Fibroblast of villous mesenchyme (primary cell): ENCODE data around the gene TRPM6. TPM values are rescaled to one million over a fixed set of nuclear protein-coding genes. Genes with fewer than 3 reads are reported as not detected.

ENCODE experiments used
- DNase-seq: peaks from one replicate; pipeline ENCODE4 v3.0.0-alpha.2; 2010; ENCODE audit warnings: low read depth
- H3K4me3 ChIP-seq: 2 replicates; pipeline ENCODE4 v1.5.1; 2011; ENCODE audit warnings: low read depth, mild to moderate bottlenecking, low read length
- total RNA-seq: library from RNA; depleted of rRNA; stranded (reverse); fragments of >200 nt; gene quantifications from 2 replicates; pipeline ENCODE4 v1.2.3, GENCODE V29; 2012
- TF ChIP-seq, protein P1 (sequence below): IDR thresholded peaks from 2 replicates; pipeline ENCODE4 v1.5.1; 2012; ENCODE audit warnings: low read depth, mild to moderate bottlenecking, low read length; ENCODE audit not compliant: insufficient read depth

Gene TRPM6
- total RNA-seq, 1 donor: under 0.01 TPM

DNA sequence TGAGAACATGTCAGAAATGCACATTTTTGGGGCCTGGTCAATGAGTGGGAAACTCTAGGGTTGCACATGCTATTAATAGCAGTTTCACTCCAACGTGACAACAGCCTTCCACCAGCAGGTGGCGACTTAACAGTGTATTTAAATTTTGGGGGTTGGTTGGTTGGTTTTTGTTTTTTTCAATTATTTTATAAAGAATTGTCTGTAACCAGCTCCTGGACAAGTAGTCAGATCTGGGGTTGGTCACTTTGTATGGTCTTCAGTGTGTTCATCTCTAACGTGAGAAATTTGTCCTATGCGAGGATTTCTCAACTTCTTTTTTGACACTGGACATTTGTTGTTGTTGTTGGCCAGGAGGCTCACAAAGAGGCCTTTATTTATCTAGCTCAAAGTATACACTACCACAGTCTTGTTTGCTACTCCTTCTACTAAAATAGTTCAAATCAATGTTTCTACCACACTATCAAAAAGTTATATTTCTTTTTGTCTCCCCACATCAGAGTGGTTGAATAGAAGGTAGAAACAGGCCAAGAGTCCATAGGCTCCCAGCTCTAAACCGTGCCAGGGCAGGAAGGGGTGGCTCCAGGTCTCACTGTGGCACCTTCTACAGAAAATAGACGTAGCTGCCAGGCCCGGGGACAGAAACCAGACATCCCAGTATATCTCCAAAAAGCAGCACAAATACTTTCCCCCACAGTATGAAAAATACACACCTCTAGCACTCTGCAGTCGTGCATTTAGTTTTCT lies 110.4 kb downstream of the TRPM6 start:
- no peak overlapping the region for H3K4me3 ChIP-seq
- DNase-seq: peak; percentile 60
- TF ChIP-seq, protein P1, sequence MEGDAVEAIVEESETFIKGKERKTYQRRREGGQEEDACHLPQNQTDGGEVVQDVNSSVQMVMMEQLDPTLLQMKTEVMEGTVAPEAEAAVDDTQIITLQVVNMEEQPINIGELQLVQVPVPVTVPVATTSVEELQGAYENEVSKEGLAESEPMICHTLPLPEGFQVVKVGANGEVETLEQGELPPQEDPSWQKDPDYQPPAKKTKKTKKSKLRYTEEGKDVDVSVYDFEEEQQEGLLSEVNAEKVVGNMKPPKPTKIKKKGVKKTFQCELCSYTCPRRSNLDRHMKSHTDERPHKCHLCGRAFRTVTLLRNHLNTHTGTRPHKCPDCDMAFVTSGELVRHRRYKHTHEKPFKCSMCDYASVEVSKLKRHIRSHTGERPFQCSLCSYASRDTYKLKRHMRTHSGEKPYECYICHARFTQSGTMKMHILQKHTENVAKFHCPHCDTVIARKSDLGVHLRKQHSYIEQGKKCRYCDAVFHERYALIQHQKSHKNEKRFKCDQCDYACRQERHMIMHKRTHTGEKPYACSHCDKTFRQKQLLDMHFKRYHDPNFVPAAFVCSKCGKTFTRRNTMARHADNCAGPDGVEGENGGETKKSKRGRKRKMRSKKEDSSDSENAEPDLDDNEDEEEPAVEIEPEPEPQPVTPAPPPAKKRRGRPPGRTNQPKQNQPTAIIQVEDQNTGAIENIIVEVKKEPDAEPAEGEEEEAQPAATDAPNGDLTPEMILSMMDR: peak; percentile 79

DNA sequence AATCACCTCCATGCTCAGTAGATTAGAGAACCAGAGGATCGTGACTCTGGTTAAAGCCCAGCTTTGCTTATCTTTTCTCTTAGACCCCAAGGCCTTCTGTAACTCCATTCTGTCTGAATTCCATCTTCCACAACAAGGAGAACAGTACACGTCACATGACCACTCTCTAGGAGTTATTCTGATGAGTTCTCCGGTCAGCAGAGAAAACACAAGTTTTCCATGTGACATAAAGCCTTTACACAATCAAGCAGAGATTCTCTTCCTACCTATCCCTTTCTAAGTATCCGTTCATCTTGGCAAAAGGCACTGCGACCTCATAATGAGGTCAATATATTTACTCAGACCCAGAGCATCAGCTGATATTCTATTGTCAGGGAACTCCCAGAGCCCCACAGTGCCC lies 112.3 kb downstream of the TRPM6 start:
- no peak overlapping the region for H3K4me3 ChIP-seq
- TF ChIP-seq, protein P1: no peak
- DNase-seq: no peak

- peak; percentile 77 for DNase-seq
- H3K4me3 ChIP-seq: no peak overlapping the region
- TF ChIP-seq, protein P1: peak; percentile 87
Measured at GRCh38 chr9:74773886-74774479, 113.7 kb downstream of the TRPM6 start.

DNA sequence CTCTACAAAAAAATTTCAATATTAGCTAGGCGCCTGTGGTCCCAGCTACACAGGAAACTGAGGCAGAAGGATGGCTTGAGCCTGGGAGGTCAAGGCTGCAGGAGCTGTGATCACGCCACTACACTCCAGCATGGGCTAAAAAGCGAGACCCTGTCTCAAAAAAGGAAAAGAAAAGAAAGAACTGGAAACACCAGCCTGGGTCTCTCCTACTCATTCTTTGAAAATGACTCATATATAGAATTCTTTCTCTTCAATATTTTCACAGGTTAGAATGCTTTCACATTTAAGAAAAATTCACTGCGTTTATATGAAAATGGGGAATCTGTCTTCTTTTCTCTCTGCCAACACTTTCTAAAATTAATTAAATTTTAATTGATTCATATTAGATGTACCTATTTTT lies 115.6 kb downstream of the TRPM6 start:
- no peak for DNase-seq
- TF ChIP-seq, protein P1: no peak

GRCh38 chr9:74771672-74772071 lies 116.0 kb downstream of the TRPM6 start:
- TF ChIP-seq, protein P1: no peak
- H3K4me3 ChIP-seq: no peak overlapping the region
- DNase-seq: no peak

More for the DNA sequence above, 115.6 kb downstream of the TRPM6 start:
- H3K4me3 ChIP-seq: no peak overlapping the region

DNA sequence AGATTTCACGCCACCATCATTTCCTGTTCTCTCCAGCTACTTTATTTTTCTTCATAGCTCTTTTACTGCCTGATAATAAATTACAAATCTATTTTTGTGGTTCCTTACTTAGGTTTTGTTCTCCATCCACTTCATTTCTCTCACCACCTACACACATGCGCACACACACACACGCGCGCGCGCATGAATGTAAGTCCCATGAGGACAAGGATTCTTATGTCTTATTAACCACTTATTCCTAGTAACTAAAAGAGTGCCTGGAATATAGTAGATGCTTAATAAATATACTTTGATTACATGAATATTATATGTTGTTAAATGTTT lies 116.5 kb downstream of the TRPM6 start:
- TF ChIP-seq, protein P1: no peak

More for the DNA sequence above, 116.5 kb downstream of the TRPM6 start:
- no peak overlapping the region for H3K4me3 ChIP-seq
- no peak for DNase-seq
